K562 (cell line): ENCODE results near the gene TMEM139. TPM values are rescaled to one million over a fixed set of nuclear protein-coding genes. Genes with fewer than 3 reads are reported as not detected.

Source experiments
- ATAC-seq: fragments of 200-7000 bp; cut with Tn5 transposase; 3 replicates; pipeline ENCODE4 v1.9.1; 2020; ENCODE audit warnings: moderate library complexity
- BruUV-seq: library from RNA; stranded (reverse); fragments of 400-500 nt; replicated peaks from 2 replicates; lab custom pipeline; 2021; lab: Mats Ljungman, UMichigan
- CTCF ChIA-PET: fragments of 300-600 bp; formaldehyde crosslinking; extraction: SDS; loops from one replicate; lab custom pipeline; 2021; ENCODE audit warnings: low intra/inter-chr PET ratio; lab: Yijun Ruan, JAX
- POLR2A ChIA-PET: fragments of 300-600, 350-650 bp; sonication (Branson Sonifier 250); formaldehyde crosslinking; extraction: SDS; loops from one replicate; lab custom pipeline; 2021; ENCODE audit warnings: antibody characterized with exemption, inconsistent platforms; lab: Yijun Ruan, JAX
- DNase-seq, 4 experiments: peaks; one replicate each; pipeline versions ENCODE4 v3.0.0 to v3.0.0-alpha.2; 2011 to 2018; ENCODE audit warnings: low spot score in 3 of 4, mixed read lengths in 3 of 4; ENCODE audit errors: extremely low read depth in 1 of 4
- FAIRE-seq: peaks from 2 replicates; lab custom pipeline; 2011; peaks lifted over from hg19 to GRCh38; lab: Jason Lieb, UNC
- H2AFZ ChIP-seq: 2 replicates; pipeline ENCODE4 v1.6.0; 2011; ENCODE audit warnings: low read depth, low read length, control low read depth, inconsistent platforms
- H3K27ac ChIP-seq: fragments of 200-600 bp; 3 replicates; pipeline ENCODE4 v1.8.0; 2011; ENCODE audit warnings: low read depth, mild to moderate bottlenecking, control low read depth, inconsistent platforms, low read length, moderate library complexity, mixed read lengths; ENCODE audit errors: extremely low read depth
- H3K27me3 ChIP-seq, 2 experiments: fragments of 300-600 bp in 1 of 2; 2 replicates in 1 of 2; 3 replicates in 1 of 2; pipeline versions ENCODE4 v1.6.0 to v1.8.0; 2011; ENCODE audit warnings: inconsistent platforms in 2 of 2, low read length in 2 of 2, mild to moderate bottlenecking in 1 of 2, mixed read lengths in 1 of 2, moderate library complexity in 1 of 2; ENCODE audit not compliant: control insufficient read depth in 2 of 2, insufficient read depth in 2 of 2
- H3K36me3 ChIP-seq: fragments of 300-600 bp; 3 replicates; pipeline ENCODE4 v1.8.0; 2011; ENCODE audit warnings: mild to moderate bottlenecking, low read length, inconsistent platforms; ENCODE audit not compliant: control insufficient read depth, insufficient read depth
- H3K4me1 ChIP-seq, 2 experiments: fragments of 200-600 bp in 1 of 2; replicated peaks in 1 of 2; 2 replicates in 1 of 2; 3 replicates in 1 of 2; pipeline versions ENCODE4 v1.5.1 to v1.8.0; 2011; ENCODE audit warnings: inconsistent platforms in 2 of 2, low read length in 2 of 2, mild to moderate bottlenecking in 1 of 2, mixed read lengths in 1 of 2, moderate library complexity in 1 of 2; ENCODE audit not compliant: control insufficient read depth in 2 of 2, insufficient read depth in 2 of 2
- H3K4me2 ChIP-seq: 2 replicates; pipeline ENCODE4 v1.6.1; 2011; ENCODE audit warnings: low read length, control low read depth, inconsistent platforms, mixed read lengths; ENCODE audit not compliant: insufficient read depth
- H3K4me3 ChIP-seq: fragments of 200-600 bp; sonication (generic), shearing (Covaris generic); 2 replicates; pipeline ENCODE4 v1.5.1; 2016; ENCODE audit warnings: control low read depth, inconsistent platforms
- H3K79me2 ChIP-seq: fragments of 200-600 bp; 3 replicates; pipeline ENCODE4 v1.8.0; 2011; ENCODE audit warnings: low read length, inconsistent platforms; ENCODE audit not compliant: control insufficient read depth, insufficient read depth
- H3K9ac ChIP-seq, 2 experiments: 2 replicates each; pipeline versions ENCODE4 v1.6.0 to v1.6.1; 2011; ENCODE audit warnings: low read depth in 2 of 2, low read length in 2 of 2, control low read depth in 1 of 2, inconsistent platforms in 1 of 2, mild to moderate bottlenecking in 1 of 2, mixed read lengths in 1 of 2; ENCODE audit not compliant: insufficient read depth in 1 of 2
- H3K9me1 ChIP-seq: one replicate; pipeline ENCODE4 v1.6.0; 2011; ENCODE audit warnings: inconsistent platforms, mild to moderate bottlenecking, low read length, moderate library complexity; ENCODE audit not compliant: control insufficient read depth, insufficient read depth
- H3K9me3 ChIP-seq: replicated peaks from 2 replicates; pipeline ENCODE4 v1.5.1; 2011; ENCODE audit warnings: low read depth, low read length, inconsistent platforms; ENCODE audit not compliant: control insufficient read depth, insufficient read depth
- H4K20me1 ChIP-seq: replicated peaks from 2 replicates; pipeline ENCODE4 v1.6.1; 2011; ENCODE audit warnings: low read length, inconsistent platforms, mixed read lengths; ENCODE audit not compliant: control insufficient read depth, insufficient read depth
- CTBP1 ChIP-seq: fragments of 450-650 bp; IDR thresholded peaks from 2 replicates; pipeline ENCODE4 v1.6.1; 2016; ENCODE audit warnings: borderline replicate concordance
- RCOR1 ChIP-seq, 2 experiments: IDR thresholded peaks; 2 replicates each; pipeline ENCODE4 v1.6.1; 2012; ENCODE audit warnings: low read depth in 2 of 2, low read length in 2 of 2, borderline replicate concordance in 1 of 2, improper control_type of control experiment in 1 of 2
- RERE ChIP-seq: sonication (generic); formaldehyde crosslinking; IDR thresholded peaks from 2 replicates; pipeline ENCODE4 v1.8.0; 2023; ENCODE audit warnings: missing genetic modification reagents, mild to moderate bottlenecking, borderline replicate concordance
- REST ChIP-seq, 2 experiments: fragments of 450-650 bp; formaldehyde crosslinking in 1 of 2; IDR thresholded peaks; 2 replicates each; pipeline versions ENCODE4 v1.4.0 to v1.6.1; 2014 to 2020; ENCODE audit warnings: mild to moderate bottlenecking in 2 of 2, borderline replicate concordance in 1 of 2, low read depth in 1 of 2
- SETDB1 ChIP-seq: IDR thresholded peaks from one replicate; pipeline ENCODE4 v1.6.1; 2012; ENCODE audit warnings: low read length, control low read depth, inconsistent platforms
- ZNF274 ChIP-seq: IDR thresholded peaks from 2 replicates; pipeline ENCODE4 v1.6.1; 2011; ENCODE audit warnings: low read depth, mild to moderate bottlenecking, low read length, moderate library complexity, borderline replicate concordance
- ZNF77 ChIP-seq: fragments of 250-450 bp; sonication (Bioruptor Pico); IDR thresholded peaks from 2 replicates; pipeline ENCODE4 v1.5.0; 2020
- WGBS: fragments of 100-300 bp; shearing (Covaris generic); methylation state at CpG from one replicate; pipeline ENCODE4 v1.1.6; 2016; ENCODE audit warnings: low coverage, mixed read lengths; ENCODE audit not compliant: insufficient coverage; ENCODE audit errors: missing lambda C conversion rate; 5-methylcytosine and 5-hydroxymethylcytosine counted together
- in situ Hi-C: fragments of 300-500 bp; cut with MboI; formaldehyde crosslinking; loops from 4 replicates; pipeline ENCODE4 v1.15.0; 2018; ENCODE audit warnings: inconsistent platforms, mixed read lengths
- intact Hi-C: fragments of 100-400 bp; cut with micrococcal nuclease; formaldehyde crosslinking; loops from 2 replicates; pipeline ENCODE4 v1.14.2; 2022
- polyA plus RNA-seq, 8 experiments: library from polyadenylated mRNA; depleted of rRNA in 4 of 8; stranded (reverse) in 5 of 8; unstranded in 3 of 8; fragments of >200 nt; fragmentation: Nextera tagmentation in 2 of 8; fragmentation: Illumina TruSeq in 1 of 8; extraction: Ambion mirVana in 2 of 8; extraction: Trizol in 1 of 8; gene quantifications; 2 replicates each; pipeline versions ENCODE4 v1.2.1 to v1.2.3, GENCODE V29; 2011 to 2014; ENCODE audit warnings: inconsistent platforms in 1 of 8, missing spikeins in 1 of 8
- total RNA-seq, 7 experiments: library from RNA; depleted of rRNA in 6 of 7; stranded (reverse); fragments of >200 nt in 6 of 7; fragmentation: Illumina TruSeq in 2 of 7; extraction: Trizol in 2 of 7; gene quantifications; 2 replicates each; pipeline versions ENCODE4 v1.2.1 to v1.2.3, GENCODE V29; 2011 to 2021; ENCODE audit warnings: low replicate concordance in 1 of 7

Gene TMEM139
- total and polyA plus RNA-seq, 9 of the 15 experiments (the other 6 are each of a cell fraction or from before 2014, with no cell fraction given): 0.27 to 1.8 (median 0.79) TPM

- POLR2A ChIA-PET: interaction anchor here (0.6 to 1.3 kb wide), 6 partner anchors 9 to 157 kb away, joined by 3 to 4 read pairs (median 4); partner anchors contain the start of gene CASP2
- Histone ChIP-seq H4K20me1 (0 out of 2 replicates have a peak, but pooled peaks cover 4% of the 10 kb centered on the region), H3K9ac (peak overlapping the region in 1 of 2 experiments; percentile 59; a peak in 1 of 4 replicates), H3K36me3 (peaks cover 58% of the 10 kb centered on the region), H3K4me3 (no peak overlapping the region), H3K9me3 (no peaks in the 10 kb centered on the region), H3K79me2 (peaks cover 13% of the 10 kb centered on the region), H3K4me2 (no peak overlapping the region), H3K4me1 (peaks cover 15 to 18% of the 10 kb centered on the region in 2 experiments), H3K27me3 (no peaks in the 10 kb centered on the region), H3K9me1 (peaks cover 9% of the 10 kb centered on the region), H2AFZ (no peak overlapping the region), H3K27ac (no peak overlapping the region)
- BruUV-seq: no TSS peak
- ATAC-seq (peak; percentile 43), FAIRE-seq (no peak), DNase-seq (peak in 2 of 4 experiments; percentile 6 to 30)
- intact Hi-C loops: loop anchor here (2.0 kb wide), 1 partner anchor 36 kb away; no protein-coding TSS in a partner anchor
- in situ Hi-C loops: no loop called here
- 33% methylated on average over 5 of the region's 5 CpGs for WGBS
- CTCF ChIA-PET: no interaction called here
- no peak for TF ChIP-seq RERE (CRISPR knock-in tag)
- peak; percentile 58 for TF ChIP-seq SETDB1
- 0 out of 2 replicates have a peak, but pooled peaks have one; percentile 39 for TF ChIP-seq ZNF274
- 0 out of 4 replicates have a peak, but pooled peaks of 1 of the 2 experiments have one; percentile 18 for TF ChIP-seq RCOR1 (IDR thresholded peaks at IDR 0.05; ENCODE audit: borderline replicate concordance in 1 of 2, low read depth in 2 of 2, low read length in 2 of 2)
- TF ChIP-seq CTBP1: peak; percentile 30; the same call in 1 of the 2 replicates
- TF ChIP-seq REST (IDR thresholded peaks at IDR 0.05; ENCODE audit: borderline replicate concordance): peak; percentile 8; the same call in 1 of the 2 replicates
- no peak for TF ChIP-seq REST (CRISPR knock-in tag; IDR thresholded peaks at IDR 0.05; ENCODE audit: low read depth)
- TF ChIP-seq ZNF77 (CRISPR knock-in tag): no peak
These were observed 15.5 kb upstream of the TMEM139 start for GRCh38 chr7:143269251-143269650.
